CD4-positive, alpha-beta T cell (primary cell): Measurements from ENCODE around the gene NAMPT. TPM values are rescaled to one million over a fixed set of nuclear protein-coding genes. Genes with fewer than 3 reads are reported as not detected.
A peak's percentile ranks its signal among the peaks of the same experiment; 100 is the strongest.

Experiments
- ATAC-seq: fragments of 200-7000 bp; cut with Tn5 transposase; one replicate; pipeline ENCODE4 v1.10.0; 2022; ENCODE audit warnings: mild to moderate bottlenecking; ENCODE audit not compliant: poor library complexity
- CTCF ChIA-PET: fragments of 350-600 bp; sonication (Branson Sonifier 250); formaldehyde crosslinking; loops from one replicate; lab custom pipeline; 2021; ENCODE audit warnings: antibody characterized with exemption, inconsistent platforms; lab: Charles Lee
- POLR2A ChIA-PET: fragments of 350-600 bp; sonication (Branson Sonifier 250); formaldehyde crosslinking; loops from one replicate; lab custom pipeline; 2021; ENCODE audit warnings: antibody characterized with exemption, inconsistent platforms; lab: Charles Lee
- DNase-seq, 14 experiments: peaks; one replicate each; pipeline ENCODE4 v3.0.0-alpha.2; 2013 to 2020; ENCODE audit warnings: mixed read lengths in 2 of 14
- H3K27ac ChIP-seq, 2 donors: one replicate each; pipeline versions ENCODE4 v1.5.1 to v1.7.0; 2013; ENCODE audit warnings: low read length in 2 of 2, low read depth in 1 of 2, mild to moderate bottlenecking in 1 of 2
- H3K27me3 ChIP-seq, 2 experiments: 1 replicate in 1 of 2; 2 replicates in 1 of 2; pipeline versions ENCODE4 v1.6.1 to v1.7.0; 2013; ENCODE audit warnings: low read length in 2 of 2, control low read depth in 1 of 2, mild to moderate bottlenecking in 1 of 2, moderate library complexity in 1 of 2; ENCODE audit not compliant: insufficient read depth in 2 of 2, control insufficient read depth in 1 of 2
- H3K36me3 ChIP-seq: one replicate; pipeline ENCODE4 v1.6.1; 2013; ENCODE audit warnings: low read length, control low read depth; ENCODE audit not compliant: insufficient read depth
- H3K4me1 ChIP-seq: one replicate; pipeline ENCODE4 v1.6.1; 2013; ENCODE audit warnings: low read length, control low read depth; ENCODE audit not compliant: insufficient read depth
- H3K4me3 ChIP-seq: one replicate; pipeline ENCODE4 v1.5.1; 2013; ENCODE audit warnings: mild to moderate bottlenecking, low read length, moderate library complexity
- H3K9me3 ChIP-seq, 2 experiments: 1 replicate in 1 of 2; 2 replicates in 1 of 2; pipeline versions ENCODE4 v1.6.1 to v1.7.0; 2013; ENCODE audit warnings: low read length in 2 of 2, mild to moderate bottlenecking in 2 of 2, control low read depth in 1 of 2, moderate library complexity in 1 of 2; ENCODE audit not compliant: control insufficient read depth in 1 of 2, insufficient read depth in 1 of 2
- H3K27ac Mint-ChIP-seq: one replicate; pipeline ENCODE4 v1.8.0; 2020; ENCODE audit warnings: mixed read lengths
- H3K27me3 Mint-ChIP-seq: one replicate; pipeline ENCODE4 v1.8.0; 2021; ENCODE audit warnings: mixed read lengths
- H3K36me3 Mint-ChIP-seq: one replicate; pipeline ENCODE4 v1.8.0; 2021; ENCODE audit warnings: low read depth, mixed read lengths
- H3K4me1 Mint-ChIP-seq: one replicate; pipeline ENCODE4 v1.8.0; 2021; ENCODE audit warnings: low read depth, mixed read lengths
- H3K4me3 Mint-ChIP-seq: one replicate; pipeline ENCODE4 v1.8.0; 2020; ENCODE audit warnings: mild to moderate bottlenecking, mixed read lengths
- H3K9me3 Mint-ChIP-seq: one replicate; pipeline ENCODE4 v1.8.0; 2020; ENCODE audit warnings: mixed read lengths
- intact Hi-C, 2 experiments: fragments of 100-400 bp; cut with DNase I in 1 of 2; cut with micrococcal nuclease in 1 of 2; formaldehyde crosslinking; loops; one replicate each; pipeline versions ENCODE4 v1.15.1 to v1.9.0; 2023 to 2025; cut with DNase I, micrococcal nuclease
- total RNA-seq, 174 experiments: library from RNA in 2 of 174; stranded (reverse) in 2 of 174; gene quantifications; one replicate each; pipeline ENCODE4 v1.2.3 and lab custom pipeline; 2021 to 2026
- TF ChIP-seq, protein P1 (sequence below): fragments of 200-600 bp; IDR thresholded peaks from one replicate; pipeline ENCODE4 v1.8.0; 2022; ENCODE audit warnings: antibody characterized with exemption, mild to moderate bottlenecking

Gene NAMPT
- total RNA-seq, 2 experiments from 2014 or later = 154 to 159 TPM

DNA sequence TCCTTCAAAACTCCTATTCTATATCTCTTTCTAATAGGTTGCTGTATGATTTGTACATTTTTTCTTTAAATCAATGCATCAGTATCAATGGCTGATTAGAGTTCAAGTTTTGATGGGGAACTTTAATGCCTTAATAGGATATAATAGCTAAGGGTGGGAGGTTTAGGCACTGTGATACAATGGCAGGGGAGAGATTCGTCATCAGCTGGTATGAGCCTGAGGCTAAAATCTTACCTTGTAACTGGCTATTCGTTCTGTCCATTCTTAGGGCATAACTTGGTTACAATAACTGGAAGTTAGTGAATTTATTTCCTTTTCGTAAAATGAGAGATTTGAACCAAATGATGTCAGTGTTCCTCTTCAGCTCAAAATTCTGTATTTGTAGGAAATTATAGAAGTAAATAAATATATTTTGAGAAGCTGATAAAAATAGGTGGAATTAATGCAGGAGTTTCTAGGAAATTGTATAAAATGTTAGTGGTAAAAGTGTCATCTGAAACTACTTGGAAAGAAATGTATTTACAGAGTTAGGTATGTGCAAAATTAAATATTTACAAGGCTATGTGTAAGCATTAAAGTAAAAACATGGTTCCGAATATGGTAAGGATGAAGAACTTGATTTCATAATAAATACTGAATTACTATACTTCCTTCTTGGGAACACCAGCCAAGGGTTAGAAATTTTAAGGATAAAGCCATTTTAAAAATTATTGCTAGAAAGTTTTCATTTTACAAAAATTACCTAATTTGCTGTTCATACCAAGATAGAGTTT is 27.5 kb upstream of the NAMPT start:
- H3K27ac ChIP-seq = no peak overlapping the region
- ATAC-seq = no peak
- H3K27me3 ChIP-seq = no peaks in the 10 kb centered on the region
- Mint-ChIP-seq H3K36me3 (no peaks in the 10 kb centered on the region), H3K9me3 (no peaks in the 10 kb centered on the region), H3K4me1 (no peaks in the 10 kb centered on the region), H3K27ac (no peak overlapping the region), H3K4me3 (no peak overlapping the region), H3K27me3 (peaks cover 18% of the 10 kb centered on the region)
- H3K4me1 ChIP-seq = no peaks in the 10 kb centered on the region
- no peak overlapping the region for H3K4me3 ChIP-seq
- intact Hi-C loops = loop anchor here in 1 of 2 experiments (5.0 kb wide), 1 partner anchor 135 kb away; no protein-coding TSS in a partner anchor
- no peaks in the 10 kb centered on the region for H3K36me3 ChIP-seq
- H3K9me3 ChIP-seq = no peaks in the 10 kb centered on the region
- DNase-seq = no peak
- TF ChIP-seq, protein P1, sequence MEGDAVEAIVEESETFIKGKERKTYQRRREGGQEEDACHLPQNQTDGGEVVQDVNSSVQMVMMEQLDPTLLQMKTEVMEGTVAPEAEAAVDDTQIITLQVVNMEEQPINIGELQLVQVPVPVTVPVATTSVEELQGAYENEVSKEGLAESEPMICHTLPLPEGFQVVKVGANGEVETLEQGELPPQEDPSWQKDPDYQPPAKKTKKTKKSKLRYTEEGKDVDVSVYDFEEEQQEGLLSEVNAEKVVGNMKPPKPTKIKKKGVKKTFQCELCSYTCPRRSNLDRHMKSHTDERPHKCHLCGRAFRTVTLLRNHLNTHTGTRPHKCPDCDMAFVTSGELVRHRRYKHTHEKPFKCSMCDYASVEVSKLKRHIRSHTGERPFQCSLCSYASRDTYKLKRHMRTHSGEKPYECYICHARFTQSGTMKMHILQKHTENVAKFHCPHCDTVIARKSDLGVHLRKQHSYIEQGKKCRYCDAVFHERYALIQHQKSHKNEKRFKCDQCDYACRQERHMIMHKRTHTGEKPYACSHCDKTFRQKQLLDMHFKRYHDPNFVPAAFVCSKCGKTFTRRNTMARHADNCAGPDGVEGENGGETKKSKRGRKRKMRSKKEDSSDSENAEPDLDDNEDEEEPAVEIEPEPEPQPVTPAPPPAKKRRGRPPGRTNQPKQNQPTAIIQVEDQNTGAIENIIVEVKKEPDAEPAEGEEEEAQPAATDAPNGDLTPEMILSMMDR = no peak
- ChIA-PET CTCF (no interaction called here), POLR2A (no interaction called here)

DNA sequence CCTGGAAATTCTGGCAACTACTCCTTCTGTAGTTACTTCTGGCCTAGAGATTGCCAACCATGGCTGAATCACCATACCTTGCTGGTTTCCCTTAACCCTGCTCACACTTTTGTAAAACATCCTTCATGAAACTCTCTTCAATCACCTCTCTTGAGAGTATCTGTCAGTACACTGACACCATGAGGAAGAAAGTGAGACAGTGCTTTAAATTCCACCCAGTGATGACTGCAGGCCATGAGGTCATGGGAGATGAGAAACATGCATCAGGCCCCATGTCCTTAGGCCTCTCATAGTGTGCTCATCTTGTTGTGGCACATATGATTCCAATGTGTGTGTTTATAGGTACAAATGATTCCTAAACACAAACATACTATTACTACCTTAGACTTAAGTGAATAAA is 24.6 kb upstream of the NAMPT start:
- intact Hi-C loops = loop anchor here in 1 of 2 experiments (2.0 kb wide), 1 partner anchor 133 kb away; no protein-coding TSS in a partner anchor
- no peak overlapping the region for H3K27ac Mint-ChIP-seq
- no peak overlapping the region for H3K27ac ChIP-seq
- DNase-seq (peak in 2 of 14 experiments; percentile 6 to 20), ATAC-seq (peak; percentile 26)
- H3K4me1 Mint-ChIP-seq = no peaks in the 10 kb centered on the region
- TF ChIP-seq, protein P1 = no peak
- CTCF ChIA-PET = no interaction called here
- H3K4me1 ChIP-seq = no peaks in the 10 kb centered on the region
- no peaks in the 10 kb centered on the region for H3K36me3 ChIP-seq
- H3K9me3 ChIP-seq = no peaks in the 10 kb centered on the region
- no peaks in the 10 kb centered on the region for H3K36me3 Mint-ChIP-seq
- no peak overlapping the region for H3K4me3 Mint-ChIP-seq
- H3K9me3 Mint-ChIP-seq = no peaks in the 10 kb centered on the region
- H3K27me3 Mint-ChIP-seq = peaks cover 12% of the 10 kb centered on the region
- no peak overlapping the region for H3K4me3 ChIP-seq
- no peaks in the 10 kb centered on the region for H3K27me3 ChIP-seq
- POLR2A ChIA-PET = no interaction called here

DNA sequence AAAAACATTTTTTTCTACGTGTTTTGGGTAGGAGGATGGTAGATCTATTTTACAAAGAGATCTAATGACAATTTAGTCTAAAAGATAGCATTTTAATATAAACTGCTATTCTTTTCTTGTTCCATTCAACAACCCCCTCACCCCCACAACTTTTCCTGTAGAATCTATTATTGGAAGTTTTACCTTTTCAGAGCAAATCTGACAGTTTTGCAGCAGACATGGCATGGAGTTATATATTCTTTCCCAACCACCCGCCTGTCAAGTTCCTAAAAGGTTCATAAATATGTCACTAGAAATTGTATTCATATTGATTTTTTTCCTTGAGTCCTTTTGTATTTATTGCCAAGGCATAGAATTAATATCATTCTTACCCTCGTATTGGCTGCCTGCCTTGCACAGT is 21.5 kb upstream of the NAMPT start:
- Histone ChIP-seq H3K4me3 (no peak overlapping the region), H3K9me3 (peaks cover 0 to 4% of the 10 kb centered on the region in 2 experiments), H3K4me1 (no peaks in the 10 kb centered on the region), H3K27ac (no peak overlapping the region), H3K36me3 (no peaks in the 10 kb centered on the region), H3K27me3 (no peaks in the 10 kb centered on the region)
- no peak for DNase-seq
- no peaks in the 10 kb centered on the region for H3K36me3 Mint-ChIP-seq
- H3K27ac Mint-ChIP-seq = no peak overlapping the region
- intact Hi-C loops = no loop called here
- H3K27me3 Mint-ChIP-seq = peaks cover 18% of the 10 kb centered on the region
- TF ChIP-seq, protein P1 = no peak
- ChIA-PET POLR2A (no interaction called here), CTCF (no interaction called here)
- ATAC-seq = no peak
- no peak overlapping the region for H3K4me3 Mint-ChIP-seq
- peaks cover 12% of the 10 kb centered on the region for H3K9me3 Mint-ChIP-seq
- H3K4me1 Mint-ChIP-seq = no peaks in the 10 kb centered on the region
